GM06990 (cell line): ENCODE data around the gene NCR3LG1.

Experiments
- DNase-seq: peaks from one replicate; pipeline ENCODE4 v3.0.0-alpha.2; 2011; ENCODE audit not compliant: insufficient read length; ENCODE audit errors: extremely low read depth
- H3K27me3 ChIP-seq: replicated peaks from 2 replicates; pipeline ENCODE4 v1.6.0; 2011; ENCODE audit warnings: low read length; ENCODE audit not compliant: control insufficient read depth, insufficient read depth
- H3K36me3 ChIP-seq: 2 replicates; pipeline ENCODE4 v1.5.1; 2011; ENCODE audit warnings: low read length; ENCODE audit not compliant: control insufficient read depth, insufficient read depth
- H3K4me3 ChIP-seq: replicated peaks from 2 replicates; pipeline ENCODE4 v1.5.1; 2011; ENCODE audit warnings: low read depth, mild to moderate bottlenecking, control low read depth, low read length
- TF ChIP-seq, protein P1 (sequence below): IDR thresholded peaks from 2 replicates; pipeline ENCODE4 v1.5.1; 2011; ENCODE audit warnings: low read length, control low read depth, mild to moderate bottlenecking, inconsistent platforms; ENCODE audit not compliant: insufficient read depth, poor library complexity, severe bottlenecking

Gene NCR3LG1

DNA sequence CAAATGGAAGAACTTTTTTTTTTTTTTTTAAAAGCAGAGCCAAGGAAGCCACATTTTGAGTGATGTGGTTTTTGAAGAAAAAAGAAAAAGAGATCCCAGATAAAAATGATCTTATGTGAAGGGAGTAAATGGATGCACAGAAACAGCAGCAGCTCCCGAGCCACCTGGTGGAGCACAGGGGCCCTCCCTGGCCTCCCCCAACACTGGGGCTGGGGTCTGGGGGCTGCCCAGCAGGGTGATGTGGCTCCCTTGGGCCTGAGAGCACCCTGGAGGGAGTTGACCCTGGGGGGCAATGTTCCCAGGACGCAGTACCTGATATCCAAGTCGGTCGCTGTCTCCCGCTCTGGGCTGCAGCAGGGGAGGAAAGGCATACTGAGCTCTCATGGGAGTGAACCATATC lies 63.4 kb downstream of the NCR3LG1 start:
- Histone ChIP-seq H3K36me3 (no peaks in the 10 kb centered on the region), H3K27me3 (peaks cover 2% of the 10 kb centered on the region), H3K4me3 (no peak overlapping the region)
- TF ChIP-seq, protein P1, sequence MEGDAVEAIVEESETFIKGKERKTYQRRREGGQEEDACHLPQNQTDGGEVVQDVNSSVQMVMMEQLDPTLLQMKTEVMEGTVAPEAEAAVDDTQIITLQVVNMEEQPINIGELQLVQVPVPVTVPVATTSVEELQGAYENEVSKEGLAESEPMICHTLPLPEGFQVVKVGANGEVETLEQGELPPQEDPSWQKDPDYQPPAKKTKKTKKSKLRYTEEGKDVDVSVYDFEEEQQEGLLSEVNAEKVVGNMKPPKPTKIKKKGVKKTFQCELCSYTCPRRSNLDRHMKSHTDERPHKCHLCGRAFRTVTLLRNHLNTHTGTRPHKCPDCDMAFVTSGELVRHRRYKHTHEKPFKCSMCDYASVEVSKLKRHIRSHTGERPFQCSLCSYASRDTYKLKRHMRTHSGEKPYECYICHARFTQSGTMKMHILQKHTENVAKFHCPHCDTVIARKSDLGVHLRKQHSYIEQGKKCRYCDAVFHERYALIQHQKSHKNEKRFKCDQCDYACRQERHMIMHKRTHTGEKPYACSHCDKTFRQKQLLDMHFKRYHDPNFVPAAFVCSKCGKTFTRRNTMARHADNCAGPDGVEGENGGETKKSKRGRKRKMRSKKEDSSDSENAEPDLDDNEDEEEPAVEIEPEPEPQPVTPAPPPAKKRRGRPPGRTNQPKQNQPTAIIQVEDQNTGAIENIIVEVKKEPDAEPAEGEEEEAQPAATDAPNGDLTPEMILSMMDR, result no peak
- no peak for DNase-seq

DNA sequence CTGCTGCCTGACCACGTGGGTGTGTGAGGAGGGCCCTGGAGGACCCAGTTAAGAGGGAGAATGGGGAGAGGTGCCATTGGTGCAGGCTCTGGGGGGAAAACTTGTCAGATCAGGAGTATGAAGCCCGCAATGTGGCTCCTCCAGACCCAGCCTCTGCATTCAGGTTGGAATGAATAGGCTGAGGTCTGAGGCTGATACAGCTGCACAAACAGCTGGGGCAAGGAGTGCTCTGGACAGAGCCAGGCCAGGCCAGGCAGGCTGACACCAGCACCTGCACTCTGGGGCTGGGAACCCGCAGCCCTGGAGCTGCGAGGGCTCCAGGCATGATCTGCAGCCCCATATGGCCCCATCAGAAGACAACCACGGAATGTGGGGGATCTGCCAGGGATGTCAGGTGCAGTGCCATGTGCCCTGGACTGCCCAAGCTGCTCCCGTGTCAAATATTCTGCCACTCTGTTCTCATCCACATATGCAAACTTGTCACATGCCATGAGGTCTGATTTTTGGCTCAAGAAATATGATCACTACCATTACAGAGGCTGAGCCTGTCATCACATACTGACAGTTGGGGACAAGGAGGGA lies 64.0 kb downstream of the NCR3LG1 start:
- no peak for DNase-seq
- Histone ChIP-seq H3K36me3 (no peaks in the 10 kb centered on the region), H3K4me3 (no peak overlapping the region), H3K27me3 (peaks cover 2% of the 10 kb centered on the region)
- TF ChIP-seq, protein P1, result no peak

DNA sequence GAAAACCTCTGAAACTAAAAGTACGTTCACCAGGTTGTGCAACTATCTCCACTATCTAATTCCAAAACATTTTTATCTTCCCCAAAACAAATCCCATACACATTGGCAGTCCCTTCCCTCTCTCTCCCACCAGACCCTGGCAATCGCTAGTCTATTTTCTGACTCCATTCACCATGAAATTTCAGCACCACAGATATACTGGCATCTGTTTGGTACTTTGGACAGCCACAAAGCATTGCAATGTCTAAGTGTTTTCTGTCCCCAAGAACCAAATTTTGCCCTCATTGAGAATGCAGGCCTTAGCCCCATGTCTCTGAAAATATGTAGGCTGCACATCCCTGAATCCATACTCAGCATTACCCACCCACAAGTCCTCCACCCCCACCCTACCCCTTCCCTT lies 64.9 kb downstream of the NCR3LG1 start:
- Histone ChIP-seq H3K4me3 (no peak overlapping the region), H3K27me3 (peaks cover 2% of the 10 kb centered on the region), H3K36me3 (no peaks in the 10 kb centered on the region)
- DNase-seq, result no peak
- TF ChIP-seq, protein P1, result no peak

DNA sequence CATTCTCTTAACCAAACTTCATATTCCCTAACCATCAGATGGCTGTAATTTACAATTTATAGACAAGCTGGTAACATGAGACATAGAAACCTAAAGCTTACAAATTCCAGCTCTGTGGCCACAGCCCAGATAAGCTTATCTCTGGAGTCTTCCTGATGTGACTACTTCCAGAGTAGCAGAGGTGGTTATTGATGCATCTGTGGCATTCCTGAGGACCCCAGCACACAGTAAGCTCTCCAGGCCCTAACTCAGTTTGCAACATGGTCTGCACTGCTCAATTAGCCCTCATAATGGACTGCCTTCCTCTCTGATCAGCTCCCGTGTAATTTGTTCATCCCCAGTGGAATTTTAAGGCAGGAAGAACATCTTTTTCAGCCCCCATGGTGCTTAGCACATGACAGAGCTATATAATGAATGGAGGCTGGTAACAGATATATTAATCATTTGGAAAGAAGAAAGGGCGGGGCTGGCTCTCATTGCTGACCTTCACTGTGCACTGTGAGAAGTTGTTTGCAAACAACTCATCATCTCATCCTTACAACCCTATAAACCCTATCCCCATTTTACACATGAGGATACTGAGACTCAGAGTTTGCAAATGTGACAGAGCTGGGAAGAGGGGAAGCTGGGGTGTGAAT lies 67.0 kb downstream of the NCR3LG1 start:
- TF ChIP-seq, protein P1, result no peak
- DNase-seq, result no peak
- Histone ChIP-seq H3K27me3 (peaks cover 2% of the 10 kb centered on the region), H3K36me3 (no peaks in the 10 kb centered on the region), H3K4me3 (no peak overlapping the region)

DNA sequence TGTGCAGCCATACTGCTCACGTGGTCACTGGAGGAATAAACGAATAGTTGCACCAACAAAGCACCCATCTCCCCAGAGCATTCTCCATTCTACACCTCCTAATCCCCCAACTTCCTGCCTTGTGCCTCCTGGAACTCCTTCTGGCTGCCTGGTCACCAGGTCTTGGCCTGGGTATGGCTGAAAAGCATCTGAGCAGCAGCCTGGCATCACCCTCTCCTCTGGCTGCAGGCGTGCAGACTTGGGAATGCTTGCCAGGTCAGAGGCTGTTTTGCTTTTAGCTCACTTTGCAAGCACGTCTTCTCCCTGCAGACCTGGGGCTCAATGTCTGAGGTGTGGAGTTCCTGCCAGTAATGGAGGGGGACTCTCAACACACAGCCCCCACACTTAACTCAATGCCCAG lies 70.2 kb downstream of the NCR3LG1 start:
- H3K27me3 ChIP-seq, result peaks cover 1% of the 10 kb centered on the region
- TF ChIP-seq, protein P1, result no peak
- no peaks in the 10 kb centered on the region for H3K36me3 ChIP-seq
- H3K4me3 ChIP-seq, result no peak overlapping the region
- no peak for DNase-seq
